Endothelial cell of umbilical vein (primary cell): ENCODE data around the gene NEDD4L. TPM values are rescaled to one million over a fixed set of nuclear protein-coding genes. Genes with fewer than 3 reads are reported as not detected.

Source experiments
- BruUV-seq: library from RNA; stranded (reverse); fragments of 400-500 nt; replicated peaks from 2 replicates; lab custom pipeline; 2021; lab: Mats Ljungman, UMichigan
- CTCF ChIA-PET: fragments of 300-600, 350-600 bp; sonication (Branson Sonifier 250); formaldehyde crosslinking; loops from one replicate; lab custom pipeline; 2021; ENCODE audit warnings: antibody characterized with exemption, inconsistent platforms; lab: Charles Lee
- POLR2A ChIA-PET: fragments of 300-600, 350-600 bp; sonication (Branson Sonifier 250); formaldehyde crosslinking; loops from one replicate; lab custom pipeline; 2021; ENCODE audit warnings: antibody characterized with exemption, inconsistent platforms; lab: Charles Lee
- DNase-seq: peaks from one replicate; pipeline ENCODE4 v3.0.0-alpha.2; 2011; ENCODE audit warnings: low read depth, low spot score
- FAIRE-seq: peaks from 2 replicates; lab custom pipeline; 2011; peaks lifted over from hg19 to GRCh38; lab: Jason Lieb, UNC
- H2AFZ ChIP-seq: 2 replicates; pipeline ENCODE4 v1.6.0; 2012; ENCODE audit warnings: low read depth, low read length, control low read depth, inconsistent platforms
- H3K27ac ChIP-seq: 2 replicates; pipeline ENCODE4 v1.5.1; 2011; ENCODE audit warnings: low read depth, mild to moderate bottlenecking, control low read depth, low read length, moderate library complexity; ENCODE audit not compliant: insufficient read depth
- H3K27me3 ChIP-seq, 2 experiments: 2 replicates each; pipeline versions ENCODE4 v1.6.0 to v1.6.1; 2011; ENCODE audit warnings: low read length in 2 of 2, mixed read lengths in 1 of 2; ENCODE audit not compliant: control insufficient read depth in 2 of 2, insufficient read depth in 2 of 2
- H3K36me3 ChIP-seq, 2 experiments: 2 replicates in 1 of 2; 3 replicates in 1 of 2; pipeline ENCODE4 v1.5.1; 2011; ENCODE audit warnings: low read length in 2 of 2, mild to moderate bottlenecking in 1 of 2, moderate library complexity in 1 of 2; ENCODE audit not compliant: control insufficient read depth in 2 of 2, insufficient read depth in 2 of 2; ENCODE audit errors: extremely low read depth in 1 of 2
- H3K4me1 ChIP-seq: 3 replicates; pipeline ENCODE4 v1.5.1; 2011; ENCODE audit warnings: mild to moderate bottlenecking, low read length; ENCODE audit not compliant: control insufficient read depth, insufficient read depth; ENCODE audit errors: extremely low read depth
- H3K4me2 ChIP-seq: 2 replicates; pipeline ENCODE4 v1.6.1; 2011; ENCODE audit warnings: low read length, control low read depth, mixed read lengths; ENCODE audit not compliant: insufficient read depth
- H3K4me3 ChIP-seq, 3 experiments: fragments of 200-600 bp in 1 of 3; sonication (generic), shearing (Covaris generic) in 1 of 3; replicated peaks in 1 of 3; 2 replicates each; pipeline ENCODE4 v1.5.1; 2011 to 2016; ENCODE audit warnings: control low read depth in 3 of 3, low read length in 3 of 3, mild to moderate bottlenecking in 2 of 3, inconsistent platforms in 1 of 3, low read depth in 1 of 3, moderate library complexity in 1 of 3; ENCODE audit not compliant: insufficient read depth in 1 of 3
- H3K79me2 ChIP-seq: 2 replicates; pipeline ENCODE4 v1.6.0; 2012; ENCODE audit warnings: low read length, inconsistent platforms; ENCODE audit not compliant: control insufficient read depth, insufficient read depth
- H3K9ac ChIP-seq: replicated peaks from 2 replicates; pipeline ENCODE3; 2011; ENCODE audit warnings: low read length, control low read depth; ENCODE audit not compliant: insufficient read depth; ENCODE audit errors: extremely low read depth
- H3K9me1 ChIP-seq: replicated peaks from 3 replicates; pipeline ENCODE4 v1.6.0; 2011; ENCODE audit warnings: mild to moderate bottlenecking, low read length; ENCODE audit not compliant: control insufficient read depth, insufficient read depth; ENCODE audit errors: extremely low read depth
- H3K9me3 ChIP-seq: replicated peaks from 2 replicates; pipeline ENCODE4 v1.5.1; 2012; ENCODE audit warnings: low read length, inconsistent platforms; ENCODE audit not compliant: control insufficient read depth, insufficient read depth
- H4K20me1 ChIP-seq: replicated peaks from 2 replicates; pipeline ENCODE3; 2011; ENCODE audit warnings: mild to moderate bottlenecking, low read length; ENCODE audit not compliant: control insufficient read depth, insufficient read depth; ENCODE audit errors: extremely low read depth
- CTCF ChIP-seq, 2 donors: IDR thresholded peaks; 1 replicate in 1 of 2; 2 replicates in 1 of 2; pipeline ENCODE4 v1.5.1; 2011; ENCODE audit warnings: low read length in 2 of 2, mild to moderate bottlenecking in 2 of 2, moderate library complexity in 2 of 2, control low read depth in 1 of 2, inconsistent platforms in 1 of 2, low read depth in 1 of 2; ENCODE audit not compliant: insufficient read depth in 1 of 2; ENCODE audit errors: extremely low read depth in 1 of 2
- EZH2 ChIP-seq: IDR thresholded peaks from 2 replicates; pipeline ENCODE4 v1.6.1; 2012; ENCODE audit warnings: borderline replicate concordance, low read depth, mild to moderate bottlenecking, moderate library complexity, low read length, inconsistent platforms; ENCODE audit not compliant: severe bottlenecking
- FOS ChIP-seq: IDR thresholded peaks from 2 replicates; pipeline ENCODE4 v1.6.1; 2011; ENCODE audit warnings: mild to moderate bottlenecking, low read length, moderate library complexity, borderline replicate concordance; ENCODE audit not compliant: insufficient read depth
- GATA2 ChIP-seq: IDR thresholded peaks from 2 replicates; pipeline ENCODE4 v1.7.0; 2011; ENCODE audit warnings: low read depth, mild to moderate bottlenecking, moderate library complexity, mixed read lengths, low read length; ENCODE audit not compliant: insufficient read length, insufficient read depth
- JUN ChIP-seq: IDR thresholded peaks from 2 replicates; pipeline ENCODE4 v1.6.1; 2011; ENCODE audit warnings: borderline replicate concordance, low read depth; ENCODE audit not compliant: insufficient read length, insufficient read depth
- MAX ChIP-seq: IDR thresholded peaks from 2 replicates; pipeline ENCODE4 v1.6.1; 2011; ENCODE audit not compliant: insufficient read depth, insufficient read length
- MYC ChIP-seq: IDR thresholded peaks from one replicate; pipeline ENCODE4 v1.6.1; 2011; ENCODE audit warnings: mild to moderate bottlenecking, low read depth, low read length
- POLR2A ChIP-seq: IDR thresholded peaks from 2 replicates; pipeline ENCODE4 v1.6.1; 2012; ENCODE audit warnings: low read depth, mild to moderate bottlenecking, control low read depth, low read length
- POLR2AphosphoS5 ChIP-seq: IDR thresholded peaks from 2 replicates; pipeline ENCODE4 v1.6.1; 2012; ENCODE audit warnings: low read depth, mild to moderate bottlenecking, control low read depth, low read length, moderate library complexity; ENCODE audit not compliant: insufficient read depth
- dilution Hi-C: fragments of 300-500 bp; cut with MboI; formaldehyde crosslinking; loops from one replicate; pipeline ENCODE4 v1.15.0; 2019; ENCODE audit warnings: low sequenced_read_pairs; ENCODE audit not compliant: extremely low pct_ligation_motif_present
- intact Hi-C: fragments of 100-400 bp; cut with micrococcal nuclease; formaldehyde crosslinking; loops from one replicate; pipeline ENCODE4 v1.10.0; 2022
- polyA plus RNA-seq, 4 experiments: library from polyadenylated mRNA; depleted of rRNA in 3 of 4; stranded (reverse) in 3 of 4; unstranded in 1 of 4; fragments of >200 nt; gene quantifications; 2 replicates each; pipeline versions ENCODE4 v1.2.1 to v1.2.3, GENCODE V29; 2011 to 2012; ENCODE audit warnings: missing spikeins in 1 of 4
- total RNA-seq: library from RNA; stranded (reverse); gene quantifications from 2 replicates; pipeline ENCODE4 v1.2.3, GENCODE V29; 2021

NEDD4L gene
- total and polyA plus RNA-seq, 2 donors (not counting 3 experiments of a cell fraction or from before 2014, with no cell fraction given): 20.5 to 78.9 TPM

- dilution Hi-C loops (no loop called here), intact Hi-C loops (loop anchor here (1.0 kb wide), 2 partner anchors 128 to 300 kb away; no protein-coding TSS in a partner anchor)
- no peaks in the 10 kb centered on the region for H3K9me1 ChIP-seq
- no peaks in the 10 kb centered on the region for H3K79me2 ChIP-seq
- no peaks in the 10 kb centered on the region for H3K9me3 ChIP-seq
- CTCF ChIA-PET: interaction anchor here (1.0 to 3.5 kb wide), 4 partner anchors 9 to 128 kb away, joined by 3 to 16 read pairs (median 6); no protein-coding TSS in a partner anchor
- H3K36me3 ChIP-seq: no peaks in the 10 kb centered on the region
- H3K27me3 ChIP-seq: no peaks in the 10 kb centered on the region
- no peak overlapping the region for H3K9ac ChIP-seq
- H4K20me1 ChIP-seq: no peaks in the 10 kb centered on the region
- no peak overlapping the region for H3K4me2 ChIP-seq
- DNase-seq (peak; percentile 18), FAIRE-seq (no peak)
- H3K27ac ChIP-seq: no peak overlapping the region
- BruUV-seq: no TSS peak
- H3K4me3 ChIP-seq: no peak overlapping the region
- POLR2A ChIA-PET: no interaction called here
- H2AFZ ChIP-seq: no peak overlapping the region
- TF ChIP-seq POLR2A: no peak
- no peak for TF ChIP-seq FOS
- peak; percentile 7 to 33 for TF ChIP-seq CTCF (IDR thresholded peaks at IDR 0.05; ENCODE audit: extremely low read depth in 1 of 2, insufficient read depth in 1 of 2, low read depth in 1 of 2, low read length in 2 of 2)
- no peak for TF ChIP-seq POLR2AphosphoS5
- no peak for TF ChIP-seq JUN
- peaks cover 31% of the 10 kb centered on the region for H3K4me1 ChIP-seq
Measured at GRCh38 chr18:58194028-58194427, 150.0 kb downstream of the NEDD4L start.

GRCh38 chr18:58195278-58195765, 151.3 kb downstream of the NEDD4L start:
- intact Hi-C loops: no loop called here
- no peak for TF ChIP-seq EZH2
- TF ChIP-seq MAX: no peak
- no peak for TF ChIP-seq POLR2A
- TF ChIP-seq JUN: no peak
- TF ChIP-seq CTCF (IDR thresholded peaks at IDR 0.05; ENCODE audit: extremely low read depth in 1 of 2, insufficient read depth in 1 of 2, low read depth in 1 of 2, low read length in 2 of 2): no peak
- TF ChIP-seq MYC: no peak
- no peak for TF ChIP-seq GATA2
- TF ChIP-seq POLR2AphosphoS5: no peak
- TF ChIP-seq FOS: no peak
- POLR2A ChIA-PET: no interaction called here
- peaks cover 31% of the 10 kb centered on the region for H3K4me1 ChIP-seq
- H3K9me1 ChIP-seq: no peaks in the 10 kb centered on the region
- CTCF ChIA-PET: interaction anchor here (0.9 to 2.3 kb wide), 8 partner anchors 9 to 299 kb away, joined by 3 to 12 read pairs (median 4); no protein-coding TSS in a partner anchor
- H3K79me2 ChIP-seq: no peaks in the 10 kb centered on the region
- dilution Hi-C loops: no loop called here
- H4K20me1 ChIP-seq: no peaks in the 10 kb centered on the region
- H2AFZ ChIP-seq: peak overlapping the region; percentile 75
- no peaks in the 10 kb centered on the region for H3K36me3 ChIP-seq
- no peaks in the 10 kb centered on the region for H3K9me3 ChIP-seq
- H3K4me2 ChIP-seq: peak overlapping the region; percentile 66
- no TSS peak for BruUV-seq
- FAIRE-seq: peak; percentile 59
- peak overlapping the region in 2 of 3 experiments; percentile 5 to 52 for H3K4me3 ChIP-seq
- no peak for DNase-seq
- H3K9ac ChIP-seq: peak overlapping the region; percentile 45
- peak overlapping the region; percentile 24 for H3K27ac ChIP-seq
- H3K27me3 ChIP-seq: no peaks in the 10 kb centered on the region
